GM20000 (cell line): ENCODE data around the gene DPEP2.
"Not testable (repeated sequence)": the region's sequence is repeated elsewhere in the genome, so short reads cannot be mapped to it uniquely, and the experiment has no call there.

ENCODE experiments used
- DNase-seq: peaks from one replicate; pipeline ENCODE4 v3.0.0; 2012; ENCODE audit warnings: low spot score
- TF ChIP-seq, protein P1 (sequence below): IDR thresholded peaks from 2 replicates; pipeline ENCODE4 v1.5.1; 2012; ENCODE audit warnings: mild to moderate bottlenecking, control low read depth; ENCODE audit errors: extremely low read depth, missing control alignments

Gene DPEP2

DNA sequence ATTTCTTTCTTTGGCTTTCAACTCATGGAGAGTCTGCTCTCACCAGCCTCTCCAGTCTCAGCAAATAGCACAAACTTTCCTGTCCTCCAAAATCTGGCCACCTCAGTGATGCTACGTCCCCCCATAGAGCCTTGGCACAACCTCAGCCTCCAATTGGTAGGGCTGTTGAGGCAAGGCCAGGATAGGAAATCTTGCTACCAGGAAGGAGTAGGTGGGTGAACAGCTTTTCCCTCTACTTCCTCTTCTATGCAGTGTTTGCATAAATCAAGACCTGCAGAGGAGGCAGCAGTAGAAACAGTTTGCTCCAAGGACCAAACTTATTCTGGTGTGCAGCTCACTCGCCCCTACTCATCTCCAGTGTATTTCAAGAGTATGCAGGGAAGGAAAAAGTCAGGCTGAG is 701 bp upstream of the DPEP2 start:
- DNase-seq, result peak; percentile 32
- TF ChIP-seq, protein P1, sequence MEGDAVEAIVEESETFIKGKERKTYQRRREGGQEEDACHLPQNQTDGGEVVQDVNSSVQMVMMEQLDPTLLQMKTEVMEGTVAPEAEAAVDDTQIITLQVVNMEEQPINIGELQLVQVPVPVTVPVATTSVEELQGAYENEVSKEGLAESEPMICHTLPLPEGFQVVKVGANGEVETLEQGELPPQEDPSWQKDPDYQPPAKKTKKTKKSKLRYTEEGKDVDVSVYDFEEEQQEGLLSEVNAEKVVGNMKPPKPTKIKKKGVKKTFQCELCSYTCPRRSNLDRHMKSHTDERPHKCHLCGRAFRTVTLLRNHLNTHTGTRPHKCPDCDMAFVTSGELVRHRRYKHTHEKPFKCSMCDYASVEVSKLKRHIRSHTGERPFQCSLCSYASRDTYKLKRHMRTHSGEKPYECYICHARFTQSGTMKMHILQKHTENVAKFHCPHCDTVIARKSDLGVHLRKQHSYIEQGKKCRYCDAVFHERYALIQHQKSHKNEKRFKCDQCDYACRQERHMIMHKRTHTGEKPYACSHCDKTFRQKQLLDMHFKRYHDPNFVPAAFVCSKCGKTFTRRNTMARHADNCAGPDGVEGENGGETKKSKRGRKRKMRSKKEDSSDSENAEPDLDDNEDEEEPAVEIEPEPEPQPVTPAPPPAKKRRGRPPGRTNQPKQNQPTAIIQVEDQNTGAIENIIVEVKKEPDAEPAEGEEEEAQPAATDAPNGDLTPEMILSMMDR, result no peak

DNA sequence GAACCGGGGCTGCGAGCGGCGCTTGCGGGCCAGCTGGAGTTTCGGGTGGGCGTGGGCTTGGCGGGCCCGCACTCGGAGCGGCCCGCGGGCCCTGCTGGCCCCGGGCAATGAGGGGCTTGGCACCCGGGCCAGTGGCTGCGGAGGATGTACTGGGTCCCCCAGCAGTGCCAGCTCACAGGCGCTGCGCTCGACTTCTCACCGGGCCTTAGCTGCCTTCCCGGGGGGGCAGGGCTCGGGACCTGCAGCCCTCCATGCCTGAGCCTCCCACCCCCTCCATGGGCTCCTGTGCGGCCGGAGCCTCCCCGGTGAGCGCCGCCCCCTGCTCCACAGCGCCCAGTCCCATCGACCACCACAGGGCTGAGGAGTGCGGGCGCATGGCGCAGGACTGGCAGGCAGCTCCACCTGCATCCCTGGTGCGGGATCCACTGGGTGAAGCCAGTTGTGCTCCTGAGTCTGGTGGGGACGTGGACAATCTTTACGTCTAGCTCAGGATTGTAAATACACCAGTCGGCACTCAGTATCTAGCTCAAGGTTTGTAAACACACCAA is 979 bp downstream of the DPEP2 start:
- DNase-seq, result not testable (repeated sequence)

DNA sequence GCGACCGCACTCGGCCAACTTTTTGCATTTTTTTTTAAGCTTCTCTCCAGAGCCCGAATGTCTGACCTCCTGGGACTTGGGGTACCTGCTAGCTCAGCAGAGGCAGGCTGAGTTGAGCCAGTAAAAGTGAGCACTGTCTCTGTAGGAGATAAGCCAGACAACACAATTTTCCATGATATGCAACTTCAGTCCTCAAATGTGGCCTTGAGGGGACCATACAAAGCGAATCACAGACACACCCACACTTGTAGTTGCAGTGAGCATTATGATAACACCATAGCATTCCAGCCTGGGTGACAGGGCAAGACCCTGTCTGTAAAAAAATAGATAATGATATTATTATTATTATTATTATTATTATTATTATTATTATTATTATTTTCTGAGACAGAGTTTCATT is 2.6 kb downstream of the DPEP2 start:
- TF ChIP-seq, protein P1, result no peak
- DNase-seq, result no peak

DNA sequence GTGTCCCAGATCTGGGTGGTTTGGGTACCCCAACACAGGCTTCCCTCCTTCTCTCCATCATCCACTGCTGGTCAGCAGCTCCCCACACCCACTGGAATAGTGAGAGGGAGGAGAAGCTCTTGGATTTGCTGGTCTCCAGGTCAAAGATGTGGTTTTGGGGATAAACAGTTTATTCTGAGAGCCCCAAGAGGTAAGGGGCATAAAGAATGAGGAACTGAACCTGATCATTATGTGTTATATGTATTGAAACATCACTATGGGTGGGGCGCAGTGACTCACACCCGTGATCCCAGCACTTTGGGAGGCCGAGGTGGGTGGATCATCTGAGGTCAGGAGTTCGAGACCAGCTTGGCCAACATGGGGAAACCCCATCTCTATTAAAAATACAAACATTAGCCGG is 3.9 kb downstream of the DPEP2 start:
- TF ChIP-seq, protein P1, result no peak
- DNase-seq, result no peak

DNA sequence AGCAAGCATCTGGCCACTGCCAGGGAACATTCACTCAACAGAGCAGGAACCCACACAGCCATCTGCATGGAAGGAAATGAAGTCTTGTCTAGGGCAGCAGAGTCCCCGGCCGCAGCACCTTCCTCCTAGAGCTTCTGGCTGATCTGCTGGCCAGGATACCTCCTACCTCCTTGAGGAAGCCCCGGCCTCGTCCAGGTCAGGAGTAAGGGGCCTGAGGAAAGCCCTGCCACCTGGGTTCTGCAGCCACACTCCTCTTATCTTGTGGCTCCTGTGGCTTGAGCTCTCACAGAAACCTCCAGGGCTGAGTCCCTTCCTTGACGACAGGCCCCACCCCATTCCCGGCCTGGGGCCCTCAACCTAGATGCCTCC is 5.3 kb downstream of the DPEP2 start:
- not testable (repeated sequence) for DNase-seq

DNA sequence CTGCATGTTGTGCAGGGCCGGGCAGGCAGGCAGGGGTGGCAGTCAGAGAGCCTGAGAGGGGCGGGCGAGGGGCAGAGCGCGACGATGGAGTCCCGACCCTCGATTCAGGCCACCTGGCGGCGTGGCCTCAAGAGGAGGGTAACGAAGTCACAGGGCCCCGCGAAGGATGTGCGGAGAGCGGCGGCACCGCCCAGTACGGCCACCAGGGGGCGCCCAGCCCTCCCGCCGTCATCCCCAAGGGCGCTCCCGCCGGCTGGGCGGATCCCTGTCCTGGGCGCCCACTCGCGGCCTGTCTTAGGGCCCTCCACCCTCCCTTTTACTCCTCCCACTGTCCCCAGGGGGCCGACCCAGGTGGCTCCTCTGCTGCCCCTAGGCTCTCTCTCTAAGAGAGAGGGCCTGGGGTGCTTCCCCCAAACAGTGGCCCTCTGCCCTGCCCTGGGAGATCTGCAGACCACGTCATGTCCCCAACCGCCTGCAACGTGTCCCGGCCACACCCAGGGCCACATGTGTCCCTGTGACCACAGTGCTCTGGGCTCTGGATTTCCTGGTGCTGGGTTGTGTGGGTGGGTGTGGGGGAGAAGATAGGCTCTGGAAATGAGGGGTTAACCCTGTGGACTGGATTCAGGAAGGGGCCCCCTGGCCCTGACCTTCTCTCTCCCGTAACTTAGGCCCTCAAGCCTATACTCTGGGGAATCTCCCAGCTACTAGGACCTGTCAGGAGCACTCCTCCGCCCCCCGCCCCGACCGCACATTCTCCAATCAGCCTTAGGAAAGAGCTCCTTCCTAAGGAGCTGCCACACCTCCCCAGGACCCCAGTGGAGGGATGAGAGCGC is 5.9 kb downstream of the DPEP2 start:
- TF ChIP-seq, protein P1, result peak; percentile 93
- DNase-seq, result peak; percentile 91

DNA sequence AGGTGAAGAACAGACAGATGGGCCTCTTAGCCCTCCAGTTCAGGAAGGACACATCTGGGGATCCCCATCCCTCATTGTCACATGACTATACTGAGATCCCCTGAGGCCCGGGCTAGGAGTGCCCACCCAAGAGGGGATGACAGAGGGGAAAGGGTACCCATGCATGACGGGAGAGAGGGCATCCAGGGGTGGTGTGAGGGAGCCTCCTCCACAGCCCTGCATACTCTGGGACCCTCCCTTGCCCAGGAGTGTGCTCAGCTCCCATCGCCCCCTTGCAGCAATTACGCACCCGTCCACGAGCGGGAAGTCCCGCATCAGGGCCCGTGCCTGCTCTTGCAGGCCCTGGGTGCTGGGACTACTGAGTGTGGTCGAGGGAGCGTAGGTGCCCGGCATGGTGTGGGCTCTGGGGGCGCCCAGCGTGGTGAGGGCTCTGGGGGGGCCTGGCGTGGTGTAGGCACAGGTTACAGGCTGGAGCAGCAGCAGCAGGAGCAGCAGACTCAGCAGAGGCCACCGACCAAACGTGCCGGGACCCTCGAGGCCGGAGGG is 6.5 kb downstream of the DPEP2 start:
- no peak for DNase-seq

DNA sequence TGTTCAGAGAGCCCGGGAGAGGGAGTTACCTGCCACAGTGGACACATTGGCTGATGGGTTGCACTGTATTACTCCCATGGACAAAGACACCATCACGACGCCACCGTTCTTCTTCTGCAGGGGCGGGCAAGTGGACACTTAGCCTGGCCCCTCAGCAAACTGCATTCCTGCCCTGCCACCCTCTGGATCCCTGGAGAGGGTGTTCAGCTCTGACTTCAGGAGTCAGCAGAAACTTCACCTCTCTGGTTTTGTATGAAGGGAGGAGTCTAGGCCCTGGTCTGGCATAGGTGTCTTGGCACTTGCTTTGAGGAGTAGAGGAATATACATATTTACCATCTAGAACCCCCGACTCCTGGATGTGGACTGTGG is 9.3 kb downstream of the DPEP2 start:
- TF ChIP-seq, protein P1, result no peak
- DNase-seq, result no peak

More for the DNA sequence above, 6.5 kb downstream of the DPEP2 start:
- TF ChIP-seq, protein P1, result no peak
